ENCODE measurements around the gene SLC2A4RG.

Gene SLC2A4RG

GRCh38 chr20:63748934-63749270 is 9.3 kb downstream of the SLC2A4RG start:
- H3K4me3 ChIP-seq (ENCODE audit: low read depth, low read length) = no peak overlapping the region
- DNase-seq (ENCODE audit: low read depth) = no peak
- no peak for TF ChIP-seq CTCF (IDR thresholded peaks at IDR 0.05; ENCODE audit: insufficient read depth, low read depth, low read length, missing control alignments)

GRCh38 chr20:63749597-63750508 is 10.3 kb downstream of the SLC2A4RG start:
- no peak for DNase-seq (ENCODE audit: low read depth)
- H3K4me3 ChIP-seq (ENCODE audit: low read depth, low read length) = no peak overlapping the region
- no peak for TF ChIP-seq CTCF (IDR thresholded peaks at IDR 0.05; ENCODE audit: insufficient read depth, low read depth, low read length, missing control alignments)

GRCh38 chr20:63750807-63751470 is 11.4 kb downstream of the SLC2A4RG start:
- H3K4me3 ChIP-seq (ENCODE audit: low read depth, low read length) = no peak overlapping the region
- no peak for TF ChIP-seq CTCF (IDR thresholded peaks at IDR 0.05; ENCODE audit: insufficient read depth, low read depth, low read length, missing control alignments)
- no peak for DNase-seq (ENCODE audit: low read depth)

GRCh38 chr20:63751471-63752271 is 12.1 kb downstream of the SLC2A4RG start:
- TF ChIP-seq CTCF (IDR thresholded peaks at IDR 0.05; ENCODE audit: insufficient read depth, low read depth, low read length, missing control alignments) = no peak
- DNase-seq (ENCODE audit: low read depth) = no peak
- no peak overlapping the region for H3K4me3 ChIP-seq (ENCODE audit: low read depth, low read length)

GRCh38 chr20:63752411-63753101 is 13.0 kb downstream of the SLC2A4RG start:
- TF ChIP-seq CTCF (IDR thresholded peaks at IDR 0.05; ENCODE audit: insufficient read depth, low read depth, low read length, missing control alignments) = no peak
- H3K4me3 ChIP-seq (ENCODE audit: low read depth, low read length) = no peak overlapping the region
- no peak for DNase-seq (ENCODE audit: low read depth)

GRCh38 chr20:63753381-63753780 is 13.8 kb downstream of the SLC2A4RG start:
- DNase-seq (ENCODE audit: low read depth) = no peak
- no peak for TF ChIP-seq CTCF (IDR thresholded peaks at IDR 0.05; ENCODE audit: insufficient read depth, low read depth, low read length, missing control alignments)

More at GRCh38 chr20:63753381-63753780, 13.8 kb downstream of the SLC2A4RG start:
- no peak overlapping the region for H3K4me3 ChIP-seq (ENCODE audit: low read depth, low read length)

All from GM12865 (cell line).